ENCODE data around the gene CITED4.

DNA sequence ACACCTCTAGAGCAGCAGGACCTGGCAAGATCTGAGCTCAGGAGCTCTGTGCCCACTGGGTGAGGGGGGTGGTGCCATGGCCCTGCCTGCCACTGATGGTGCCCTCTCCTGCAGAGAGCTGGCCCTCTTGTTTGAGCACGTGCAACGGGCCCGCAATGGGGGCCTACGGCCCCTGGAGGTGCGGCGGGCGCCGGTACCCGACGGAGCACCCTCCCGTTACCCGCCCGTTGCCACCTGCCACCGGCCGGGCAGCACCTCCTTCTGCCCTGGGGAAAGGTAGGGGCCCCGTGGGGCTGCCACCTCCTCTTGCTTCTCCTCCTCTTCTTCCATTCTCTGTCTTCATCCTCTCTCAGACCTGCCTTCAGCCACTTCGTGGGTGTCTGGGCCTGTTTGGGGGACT is 38.2 kb downstream of the CITED4 start:
- TF ChIP-seq CTCF (IDR thresholded peaks at IDR 0.05 in 2 of 3, conservative IDR thresholded peaks at IDR 0.05 in 1 of 3; ENCODE audit: insufficient read depth in 2 of 3, low read depth in 1 of 3, low read length in 3 of 3), result no peak
- TF ChIP-seq, protein P1, sequence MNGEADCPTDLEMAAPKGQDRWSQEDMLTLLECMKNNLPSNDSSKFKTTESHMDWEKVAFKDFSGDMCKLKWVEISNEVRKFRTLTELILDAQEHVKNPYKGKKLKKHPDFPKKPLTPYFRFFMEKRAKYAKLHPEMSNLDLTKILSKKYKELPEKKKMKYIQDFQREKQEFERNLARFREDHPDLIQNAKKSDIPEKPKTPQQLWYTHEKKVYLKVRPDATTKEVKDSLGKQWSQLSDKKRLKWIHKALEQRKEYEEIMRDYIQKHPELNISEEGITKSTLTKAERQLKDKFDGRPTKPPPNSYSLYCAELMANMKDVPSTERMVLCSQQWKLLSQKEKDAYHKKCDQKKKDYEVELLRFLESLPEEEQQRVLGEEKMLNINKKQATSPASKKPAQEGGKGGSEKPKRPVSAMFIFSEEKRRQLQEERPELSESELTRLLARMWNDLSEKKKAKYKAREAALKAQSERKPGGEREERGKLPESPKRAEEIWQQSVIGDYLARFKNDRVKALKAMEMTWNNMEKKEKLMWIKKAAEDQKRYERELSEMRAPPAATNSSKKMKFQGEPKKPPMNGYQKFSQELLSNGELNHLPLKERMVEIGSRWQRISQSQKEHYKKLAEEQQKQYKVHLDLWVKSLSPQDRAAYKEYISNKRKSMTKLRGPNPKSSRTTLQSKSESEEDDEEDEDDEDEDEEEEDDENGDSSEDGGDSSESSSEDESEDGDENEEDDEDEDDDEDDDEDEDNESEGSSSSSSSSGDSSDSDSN (IDR thresholded peaks at IDR 0.05; ENCODE audit: borderline replicate concordance in 1 of 2, low read depth in 2 of 2, low read length in 2 of 2), result no peak
- TF ChIP-seq POLR2A (conservative IDR thresholded peaks at IDR 0.05), result no peak
- no peak for TF ChIP-seq HMGXB4 (CRISPR knock-in tag; IDR thresholded peaks at IDR 0.05)
- TF ChIP-seq ARID1B (IDR thresholded peaks at IDR 0.05), result no peak
- TF ChIP-seq, protein P2, sequence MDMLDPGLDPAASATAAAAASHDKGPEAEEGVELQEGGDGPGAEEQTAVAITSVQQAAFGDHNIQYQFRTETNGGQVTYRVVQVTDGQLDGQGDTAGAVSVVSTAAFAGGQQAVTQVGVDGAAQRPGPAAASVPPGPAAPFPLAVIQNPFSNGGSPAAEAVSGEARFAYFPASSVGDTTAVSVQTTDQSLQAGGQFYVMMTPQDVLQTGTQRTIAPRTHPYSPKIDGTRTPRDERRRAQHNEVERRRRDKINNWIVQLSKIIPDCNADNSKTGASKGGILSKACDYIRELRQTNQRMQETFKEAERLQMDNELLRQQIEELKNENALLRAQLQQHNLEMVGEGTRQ (CRISPR knock-in tag; IDR thresholded peaks at IDR 0.05), result no peak
- no peak for TF ChIP-seq ZNF830 (CRISPR knock-in tag; IDR thresholded peaks at IDR 0.05)
- no peak for TF ChIP-seq CHD2 (IDR thresholded peaks at IDR 0.05; ENCODE audit: low read depth, low read length)
- no peak for TF ChIP-seq PHF8 (IDR thresholded peaks at IDR 0.05; ENCODE audit: borderline replicate concordance, low read length)
- no peak for TF ChIP-seq SIX5 (IDR thresholded peaks at IDR 0.05; ENCODE audit: borderline replicate concordance in 1 of 2, insufficient read depth in 1 of 2, low read depth in 1 of 2, low read length in 2 of 2)
- no peak for TF ChIP-seq FOXP4 (CRISPR knock-in tag; IDR thresholded peaks at IDR 0.05; ENCODE audit: borderline replicate concordance)

All from K562 (cell line).